G401 (cell line): ENCODE results near the gene SBDS. TPM values are rescaled to one million over a fixed set of nuclear protein-coding genes. Genes with fewer than 3 reads are reported as not detected.

Experiments used
- DNase-seq: peaks from one replicate; pipeline ENCODE4 v3.0.0-alpha.2; 2015; ENCODE audit warnings: low spot score
- in situ Hi-C: cut with HindIII; loops from 2 replicates; pipeline ENCODE4 v1.10.0; 2016; ENCODE audit warnings: low sequenced_read_pairs, mixed read lengths
- total RNA-seq: library from RNA; depleted of rRNA; stranded (reverse); fragments of >200 nt; shearing (Covaris generic); gene quantifications from 2 replicates; pipeline ENCODE4 v1.2.3, GENCODE V29; 2014; rRNA removed

SBDS gene
- total RNA-seq, 1 experiment from 2014 or later, result 91.1 TPM

DNA sequence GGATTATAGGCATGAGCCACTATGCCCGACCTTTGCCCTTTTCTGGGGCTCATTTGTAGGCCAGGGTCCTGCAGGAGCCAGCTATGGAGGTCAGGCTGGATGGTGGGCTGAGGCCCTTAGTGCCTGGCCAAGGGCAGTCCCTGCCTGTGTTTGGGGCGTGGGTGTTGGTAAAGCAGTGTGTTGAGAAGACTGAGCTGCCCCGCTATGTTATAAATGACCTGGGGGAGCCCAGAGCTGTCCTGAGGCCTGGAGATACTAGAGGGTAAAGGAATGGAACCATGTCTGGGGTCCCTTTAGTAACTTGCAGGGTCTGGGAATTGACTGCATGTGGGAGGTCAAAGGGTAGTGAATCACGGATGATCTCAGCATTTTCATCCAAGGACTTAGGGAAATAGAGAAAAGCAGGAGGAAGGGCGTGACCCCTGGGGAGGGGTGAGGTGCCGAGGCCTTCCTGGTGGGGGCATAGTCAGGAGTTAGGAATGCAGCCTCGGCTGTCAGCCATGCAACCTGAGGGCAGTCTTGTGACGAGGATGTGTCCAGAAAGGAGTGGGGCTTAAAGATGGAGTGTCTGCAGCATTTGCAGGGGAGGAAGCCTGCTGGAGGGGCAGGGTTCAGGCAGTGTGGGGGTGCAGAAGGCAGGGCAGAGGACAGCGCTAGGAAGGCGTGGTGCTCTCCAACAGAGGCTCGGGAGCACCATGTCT lies 42.9 kb downstream of the SBDS start:
- no peak for DNase-seq
- in situ Hi-C loops, result no loop called here

GRCh38 chr7:66950763-66951162 lies 44.6 kb downstream of the SBDS start:
- in situ Hi-C loops, result no loop called here
- no peak for DNase-seq

GRCh38 chr7:66950311-66950710 lies 45.1 kb downstream of the SBDS start:
- in situ Hi-C loops, result no loop called here
- DNase-seq, result no peak

- in situ Hi-C loops, result no loop called here
- DNase-seq, result no peak
Observed at GRCh38 chr7:66948480-66949109, 46.8 kb downstream of the SBDS start.

DNA sequence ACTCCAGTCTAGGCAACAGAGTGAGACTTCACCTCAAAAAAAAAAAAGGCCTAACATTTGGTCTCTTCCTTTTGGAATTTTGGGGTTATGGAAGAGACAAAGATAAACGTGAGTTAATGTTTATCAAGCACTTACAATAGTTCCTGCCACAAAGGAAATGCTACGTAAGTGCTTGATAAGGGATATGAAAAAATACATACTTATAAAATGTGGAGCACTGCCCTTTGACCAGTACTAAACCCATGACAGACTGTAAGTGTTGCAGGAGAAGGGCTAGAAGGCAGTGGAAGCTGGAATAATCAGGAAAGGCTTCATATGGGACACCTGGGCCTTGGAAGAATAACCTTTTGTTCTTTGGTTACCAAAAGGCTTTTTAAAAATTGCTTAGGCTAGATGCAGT lies 48.8 kb downstream of the SBDS start:
- no peak for DNase-seq
- in situ Hi-C loops, result no loop called here

- DNase-seq, result no peak
- in situ Hi-C loops, result no loop called here
Observed at GRCh38 chr7:66939325-66939724, 56.1 kb downstream of the SBDS start.

- in situ Hi-C loops, result no loop called here
- DNase-seq, result no peak
Observed at GRCh38 chr7:66937940-66938339, 57.4 kb downstream of the SBDS start.

Other genes with a start within 250 kb of the SBDS start
- gene TMEM248, start 74.4 kb downstream of the SBDS start, total RNA-seq, result 78.8 and 136 TPM in 2 replicates
- 9.9 and 18.1 TPM in 2 replicates for gene TYW1, start 1.2 kb upstream of the SBDS start, total RNA-seq